CD4-positive, CD25-positive, alpha-beta regulatory T cell (primary cell): ENCODE measurements around the gene COLEC11. TPM values are rescaled to one million over a fixed set of nuclear protein-coding genes. Genes with fewer than 3 reads are reported as not detected.
A peak's percentile ranks its signal among the peaks of the same experiment; 100 is the strongest.
"Not testable (repeated sequence)": the region's sequence is repeated elsewhere in the genome, so short reads cannot be mapped to it uniquely, and the experiment has no call there.

Experiments used
- ATAC-seq, 2 donors: fragments of 150-1000 bp; cut with Tn5 transposase; one replicate each; pipeline ENCODE4 v1.10.0; 2021; ENCODE audit warnings: low read depth in 2 of 2, moderate number of reproducible peaks in 2 of 2, moderate library complexity in 1 of 2
- DNase-seq, 3 donors: peaks; one replicate each; pipeline versions ENCODE4 v3.0.0 to v3.0.0-alpha.2; 2012 to 2022; ENCODE audit warnings: mixed read lengths in 1 of 3
- H3K27ac ChIP-seq: one replicate; pipeline ENCODE4 v1.7.0; 2013; ENCODE audit warnings: mild to moderate bottlenecking, low read length; ENCODE audit not compliant: insufficient read depth, poor library complexity, severe bottlenecking
- H3K27me3 ChIP-seq: one replicate; pipeline ENCODE4 v1.7.0; 2013; ENCODE audit warnings: low read length; ENCODE audit not compliant: control insufficient read depth, insufficient read depth
- H3K36me3 ChIP-seq: one replicate; pipeline ENCODE4 v1.7.0; 2013; ENCODE audit warnings: mild to moderate bottlenecking, low read length, moderate library complexity; ENCODE audit not compliant: control insufficient read depth, insufficient read depth
- H3K4me1 ChIP-seq: 2 replicates; pipeline ENCODE4 v1.7.0; 2013; ENCODE audit warnings: mild to moderate bottlenecking, low read length; ENCODE audit not compliant: insufficient read depth, control insufficient read depth, poor library complexity, severe bottlenecking
- H3K4me3 ChIP-seq: one replicate; pipeline ENCODE4 v1.7.0; 2013; ENCODE audit warnings: low read depth, mild to moderate bottlenecking, low read length, moderate library complexity
- H3K9me3 ChIP-seq, 2 experiments: 1 replicate in 1 of 2; 2 replicates in 1 of 2; pipeline ENCODE4 v1.7.0; 2013; ENCODE audit warnings: low read length in 2 of 2, mild to moderate bottlenecking in 1 of 2, moderate library complexity in 1 of 2; ENCODE audit not compliant: control insufficient read depth in 2 of 2
- H3K27ac Mint-ChIP-seq, 3 donors: one replicate each; pipeline ENCODE4 v1.8.0; 2020 to 2022; ENCODE audit warnings: mild to moderate bottlenecking in 3 of 3, mixed read lengths in 3 of 3, moderate library complexity in 2 of 3
- H3K27me3 Mint-ChIP-seq: one replicate; pipeline ENCODE4 v1.8.0; 2022; ENCODE audit warnings: mild to moderate bottlenecking, mixed read lengths
- H3K36me3 Mint-ChIP-seq: one replicate; pipeline ENCODE4 v1.8.0; 2020; ENCODE audit warnings: mixed read lengths
- H3K4me1 Mint-ChIP-seq, 4 donors: one replicate each; pipeline ENCODE4 v1.8.0; 2020 to 2022; ENCODE audit warnings: mixed read lengths in 4 of 4, mild to moderate bottlenecking in 1 of 4
- H3K4me3 Mint-ChIP-seq, 4 donors: one replicate each; pipeline ENCODE4 v1.8.0; 2020 to 2022; ENCODE audit warnings: mild to moderate bottlenecking in 4 of 4, mixed read lengths in 4 of 4, moderate library complexity in 3 of 4
- H3K9me3 Mint-ChIP-seq, 7 donors: one replicate each; pipeline ENCODE4 v1.8.0; 2020 to 2022; ENCODE audit warnings: mixed read lengths in 7 of 7, mild to moderate bottlenecking in 3 of 7, moderate library complexity in 2 of 7
- polyA plus RNA-seq, 4 donors: library from polyadenylated mRNA; unstranded; fragments of 300-500 nt; fragmentation: Illumina TruSeq; gene quantifications; one replicate each; pipeline ENCODE4 v1.2.3, GENCODE V29; 2021
- total RNA-seq: library from RNA; stranded (reverse); gene quantifications from one replicate; pipeline ENCODE4 v1.2.3, GENCODE V29; 2022

The COLEC11 gene
- total and polyA plus RNA-seq, 5 donors from 2014 or later = not detected

GRCh38 chr2:3565117-3565516 lies 29.8 kb upstream of the COLEC11 start:
- no peak overlapping the region for H3K4me3 Mint-ChIP-seq
- H3K27ac Mint-ChIP-seq = no peak overlapping the region
- no peaks in the 10 kb centered on the region for H3K9me3 ChIP-seq
- no peaks in the 10 kb centered on the region for H3K27me3 ChIP-seq
- peaks cover 5% of the 10 kb centered on the region for H3K36me3 ChIP-seq
- no peaks in the 10 kb centered on the region for H3K27me3 Mint-ChIP-seq
- no peaks in the 10 kb centered on the region for H3K9me3 Mint-ChIP-seq
- DNase-seq (no peak), ATAC-seq (no peak)
- no peak overlapping the region for H3K4me3 ChIP-seq
- no peaks in the 10 kb centered on the region for H3K4me1 ChIP-seq
- H3K4me1 Mint-ChIP-seq = peaks cover 0 to 14% (median 5%) of the 10 kb centered on the region in 4 donors
- no peak overlapping the region for H3K27ac ChIP-seq
- peaks cover 3% of the 10 kb centered on the region for H3K36me3 Mint-ChIP-seq

GRCh38 chr2:3566806-3567205 lies 28.1 kb upstream of the COLEC11 start:
- no peaks in the 10 kb centered on the region for H3K36me3 ChIP-seq

GRCh38 chr2:3569656-3570055 lies 25.3 kb upstream of the COLEC11 start:
- H3K9me3 Mint-ChIP-seq, H3K4me3 ChIP-seq, ATAC-seq, H3K36me3 ChIP-seq, H3K27me3 Mint-ChIP-seq, H3K27me3 ChIP-seq, H3K27ac ChIP-seq, H3K4me1 ChIP-seq, H3K27ac Mint-ChIP-seq, DNase-seq, H3K9me3 ChIP-seq, H3K4me1 Mint-ChIP-seq, H3K4me3 Mint-ChIP-seq, H3K36me3 Mint-ChIP-seq: not testable (repeated sequence)

More at GRCh38 chr2:3566806-3567205, 28.1 kb upstream of the COLEC11 start:
- H3K4me1 Mint-ChIP-seq = peaks cover 0 to 5% (median 0%) of the 10 kb centered on the region in 4 donors
- no peak overlapping the region for H3K4me3 ChIP-seq
- H3K27ac Mint-ChIP-seq = peak overlapping the region in 1 of 3 donors; percentile 23
- no peaks in the 10 kb centered on the region for H3K4me1 ChIP-seq
- no peak overlapping the region for H3K27ac ChIP-seq
- H3K27me3 Mint-ChIP-seq = no peaks in the 10 kb centered on the region
- H3K36me3 Mint-ChIP-seq = no peaks in the 10 kb centered on the region
- no peaks in the 10 kb centered on the region for H3K9me3 ChIP-seq
- H3K4me3 Mint-ChIP-seq = no peak overlapping the region
- no peaks in the 10 kb centered on the region for H3K9me3 Mint-ChIP-seq
- H3K27me3 ChIP-seq = no peaks in the 10 kb centered on the region
- no peak for ATAC-seq
- DNase-seq = no peak

DNA sequence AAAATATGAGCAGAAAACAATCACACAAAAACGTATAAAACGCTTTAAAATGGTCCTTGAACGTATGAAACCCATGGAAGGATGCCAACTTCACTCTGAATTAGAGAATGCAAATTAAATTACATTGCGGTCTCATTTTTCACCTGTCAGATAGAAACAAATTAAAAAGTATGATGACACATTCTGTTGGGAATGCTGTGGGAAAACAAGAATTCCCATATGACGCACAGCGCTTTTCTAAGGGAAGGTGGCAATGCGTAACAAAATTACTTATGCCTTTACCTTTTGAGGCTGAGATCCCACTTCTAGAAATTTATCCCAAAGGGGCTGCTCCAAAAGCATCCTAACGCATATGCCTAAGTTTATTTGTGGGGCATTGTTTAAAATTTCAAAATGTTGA lies 23.6 kb upstream of the COLEC11 start:
- no peak overlapping the region for H3K4me3 Mint-ChIP-seq
- ATAC-seq (no peak), DNase-seq (no peak)
- Histone ChIP-seq H3K36me3 (peaks cover 2% of the 10 kb centered on the region), H3K4me3 (no peak overlapping the region), H3K9me3 (no peaks in the 10 kb centered on the region), H3K27me3 (no peaks in the 10 kb centered on the region), H3K4me1 (peaks cover 7% of the 10 kb centered on the region), H3K27ac (no peak overlapping the region)
- H3K4me1 Mint-ChIP-seq = peaks cover 6 to 15% (median 9%) of the 10 kb centered on the region in 4 donors
- H3K36me3 Mint-ChIP-seq = peaks cover 5% of the 10 kb centered on the region
- no peak overlapping the region for H3K27ac Mint-ChIP-seq
- H3K27me3 Mint-ChIP-seq = no peaks in the 10 kb centered on the region
- H3K9me3 Mint-ChIP-seq = peaks cover 0 to 4% (median 0%) of the 10 kb centered on the region in 7 donors

DNA sequence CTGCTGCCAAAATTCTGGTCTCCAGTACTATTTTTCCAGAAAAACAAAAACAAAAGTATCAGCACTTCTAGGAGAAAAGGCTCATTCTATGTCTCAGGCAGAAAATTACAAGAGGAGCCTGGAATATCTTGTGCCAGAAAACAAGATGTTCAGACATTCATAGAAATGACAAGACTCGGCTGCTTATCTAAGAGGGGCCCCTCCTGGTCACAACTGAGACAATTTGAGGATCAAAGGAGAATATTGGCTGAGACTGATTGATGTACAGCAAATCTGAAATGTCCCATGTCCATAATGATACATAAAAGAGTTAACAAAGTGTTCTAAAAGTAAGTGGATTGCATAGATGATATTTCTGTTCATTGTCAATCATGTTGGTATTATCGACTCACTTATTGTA lies 22.3 kb upstream of the COLEC11 start:
- no peaks in the 10 kb centered on the region for H3K27me3 ChIP-seq
- H3K36me3 Mint-ChIP-seq = peaks cover 14% of the 10 kb centered on the region
- H3K36me3 ChIP-seq = peaks cover 14% of the 10 kb centered on the region
- DNase-seq (no peak), ATAC-seq (no peak)
- peak overlapping the region in 1 of 4 donors; percentile 15 for H3K4me3 Mint-ChIP-seq
- H3K27ac Mint-ChIP-seq = no peak overlapping the region
- no peaks in the 10 kb centered on the region for H3K9me3 ChIP-seq
- H3K4me1 ChIP-seq = peaks cover 18% of the 10 kb centered on the region
- no peaks in the 10 kb centered on the region for H3K27me3 Mint-ChIP-seq
- H3K9me3 Mint-ChIP-seq = peaks cover 0 to 4% (median 0%) of the 10 kb centered on the region in 7 donors
- peaks cover 12 to 27% (median 17%) of the 10 kb centered on the region in 4 donors for H3K4me1 Mint-ChIP-seq
- no peak overlapping the region for H3K4me3 ChIP-seq
- H3K27ac ChIP-seq = no peak overlapping the region

DNA sequence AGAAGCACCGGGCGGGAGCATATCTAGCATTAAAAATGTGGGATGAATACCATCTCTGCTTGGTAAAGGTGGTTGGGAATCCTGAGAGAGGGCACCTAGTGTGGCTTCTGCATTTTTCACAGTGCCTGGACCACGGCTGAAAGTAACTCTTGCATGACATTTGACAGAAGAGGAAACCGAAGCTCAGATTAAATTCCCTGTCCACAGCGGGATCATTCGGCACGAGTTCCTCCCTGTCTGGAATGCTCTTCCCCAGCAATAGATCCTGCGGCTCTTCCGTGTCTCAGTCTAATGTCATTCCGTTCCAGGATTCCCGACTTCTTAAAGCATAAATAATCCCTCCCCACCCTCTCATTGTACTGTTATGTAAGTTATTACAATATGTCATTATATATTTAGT lies 20.8 kb upstream of the COLEC11 start:
- peaks cover 25% of the 10 kb centered on the region for H3K4me1 ChIP-seq
- Mint-ChIP-seq H3K27ac (peak overlapping the region in 2 of 3 donors; percentile 86 to 94), H3K9me3 (peaks cover 0 to 4% (median 0%) of the 10 kb centered on the region in 7 donors), H3K4me1 (peaks cover 19 to 43% (median 27%) of the 10 kb centered on the region in 4 donors), H3K36me3 (peaks cover 25% of the 10 kb centered on the region), H3K4me3 (peak overlapping the region; percentile 81 to 93 (median 90)), H3K27me3 (no peaks in the 10 kb centered on the region)
- no peak overlapping the region for H3K27ac ChIP-seq
- DNase-seq (no peak), ATAC-seq (no peak)
- H3K9me3 ChIP-seq = no peaks in the 10 kb centered on the region
- H3K27me3 ChIP-seq = no peaks in the 10 kb centered on the region
- H3K4me3 ChIP-seq = no peak overlapping the region
- H3K36me3 ChIP-seq = peaks cover 30% of the 10 kb centered on the region

DNA sequence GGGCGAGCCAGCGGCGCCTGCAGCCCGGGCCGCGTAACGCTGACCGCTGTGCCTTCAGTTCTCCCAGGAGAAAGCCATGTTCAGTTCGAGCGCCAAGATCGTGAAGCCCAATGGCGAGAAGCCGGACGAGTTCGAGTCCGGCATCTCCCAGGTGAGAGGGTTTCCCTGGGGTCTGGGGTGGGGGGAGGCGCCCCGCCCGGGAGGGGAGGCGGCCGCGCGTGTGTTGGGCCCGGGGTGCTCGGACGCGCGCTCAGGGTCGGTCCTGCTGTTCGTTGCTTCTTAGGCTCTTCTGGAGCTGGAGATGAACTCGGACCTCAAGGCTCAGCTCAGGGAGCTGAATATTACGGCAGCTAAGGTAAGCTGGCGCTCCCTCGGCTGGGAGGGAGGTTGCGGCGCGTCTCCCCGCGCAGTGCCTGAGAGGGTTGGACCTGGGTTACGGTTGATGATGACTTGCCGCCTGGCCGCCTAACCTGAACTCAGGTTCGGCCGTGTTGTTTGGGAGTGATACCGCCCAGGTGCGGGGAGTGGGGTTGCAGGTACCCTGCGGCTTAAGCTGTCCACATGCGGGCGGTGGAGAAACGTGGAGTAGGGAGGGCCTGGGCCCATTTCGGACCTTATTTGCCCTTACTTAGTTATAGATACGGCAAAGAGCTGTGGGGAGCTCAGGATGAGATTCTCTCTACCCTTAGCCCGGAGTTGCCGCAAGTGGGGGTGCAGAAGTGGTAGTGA lies 19.2 kb upstream of the COLEC11 start:
- Mint-ChIP-seq H3K9me3 (peaks cover 0 to 4% (median 0%) of the 10 kb centered on the region in 7 donors), H3K4me1 (peaks cover 22 to 52% (median 31%) of the 10 kb centered on the region in 4 donors)
- peaks cover 45% of the 10 kb centered on the region for H3K36me3 ChIP-seq

DNA sequence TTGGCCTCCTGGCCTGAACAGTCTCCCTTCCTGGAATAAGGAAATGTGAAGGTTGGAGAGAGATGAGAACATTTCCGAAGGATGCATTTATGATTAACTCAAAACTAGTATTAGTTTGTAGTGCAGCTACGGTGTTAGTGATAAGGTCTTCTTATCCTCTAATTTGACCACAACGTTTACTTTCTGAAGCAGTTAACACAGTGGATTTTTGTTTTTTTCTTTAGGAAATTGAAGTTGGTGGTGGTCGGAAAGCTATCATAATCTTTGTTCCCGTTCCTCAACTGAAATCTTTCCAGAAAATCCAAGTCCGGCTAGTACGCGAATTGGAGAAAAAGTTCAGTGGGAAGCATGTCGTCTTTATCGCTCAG lies 18.7 kb upstream of the COLEC11 start:
- Histone ChIP-seq H3K4me1 (peaks cover 25% of the 10 kb centered on the region), H3K27ac (peak overlapping the region; percentile 92), H3K4me3 (peak overlapping the region; percentile 69), H3K36me3 (peaks cover 50% of the 10 kb centered on the region)
- ATAC-seq, DNase-seq, H3K27me3 Mint-ChIP-seq, H3K27me3 ChIP-seq, H3K9me3 ChIP-seq, H3K9me3 Mint-ChIP-seq: not testable (repeated sequence)
- Mint-ChIP-seq H3K4me1 (peaks cover 23 to 53% (median 31%) of the 10 kb centered on the region in 4 donors), H3K36me3 (peaks cover 40% of the 10 kb centered on the region), H3K4me3 (peak overlapping the region; percentile 81 to 93 (median 90)), H3K27ac (peak overlapping the region; percentile 84 to 94 (median 94))

More for the DNA sequence above, 19.2 kb upstream of the COLEC11 start:
- H3K4me1 ChIP-seq = peaks cover 25% of the 10 kb centered on the region
- DNase-seq = peak; percentile 11 to 42 (median 39)
- Mint-ChIP-seq H3K27ac (peak overlapping the region; percentile 84 to 94 (median 94)), H3K4me3 (peak overlapping the region; percentile 81 to 93 (median 90)), H3K27me3 (no peaks in the 10 kb centered on the region), H3K36me3 (peaks cover 37% of the 10 kb centered on the region)
- no peaks in the 10 kb centered on the region for H3K9me3 ChIP-seq
- no peaks in the 10 kb centered on the region for H3K27me3 ChIP-seq
- H3K4me3 ChIP-seq = peak overlapping the region; percentile 71
- ATAC-seq = peak; percentile 12 to 25
- H3K27ac ChIP-seq = peak overlapping the region; percentile 92
